Ammon's horn (tissue), 1 donor: ENCODE data around the gene HNRNPF.
A peak's percentile ranks its signal among the peaks of the same experiment; 100 is the strongest.
"Not testable (repeated sequence)": the region's sequence is repeated elsewhere in the genome, so short reads cannot be mapped to it uniquely, and the experiment has no call there.

Experiments used
- DNase-seq: peaks from one replicate; pipeline ENCODE4 v3.0.0-alpha.2; 2016; ENCODE audit warnings: low spot score

The HNRNPF gene

DNA sequence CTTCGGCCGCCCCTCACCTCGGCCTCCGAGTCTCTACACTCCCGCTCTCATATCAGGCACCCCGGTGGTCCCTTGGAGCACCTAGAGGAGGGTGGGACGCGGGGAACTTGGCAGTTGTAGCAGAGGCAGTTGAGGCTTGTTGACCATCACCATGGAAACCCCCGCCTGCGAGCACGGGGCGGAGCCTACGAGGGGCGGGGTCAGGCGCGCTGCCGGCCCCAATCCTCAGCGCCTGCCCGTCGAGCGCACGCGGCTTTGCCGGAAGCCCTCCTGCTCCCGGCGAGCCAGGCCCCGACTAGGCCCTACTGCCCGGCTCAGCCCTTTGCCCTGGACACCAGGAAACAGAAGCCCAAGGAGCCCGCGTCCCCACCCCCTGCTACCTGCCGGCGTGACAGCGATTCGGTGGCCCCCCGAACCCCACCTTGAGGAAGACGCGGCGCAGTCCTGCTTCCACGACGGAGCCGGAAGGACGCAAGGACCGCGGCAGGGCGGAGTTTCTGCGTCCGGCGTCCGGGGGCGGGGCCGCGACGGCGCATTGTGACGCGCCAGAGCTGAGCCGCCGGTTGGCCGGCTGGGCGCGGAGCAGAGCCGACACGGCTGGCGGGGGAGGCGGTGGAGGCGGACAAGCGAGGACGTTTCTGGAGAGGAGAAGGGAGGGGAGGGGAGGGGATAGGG is at the start of gene HNRNPF:
HNRNPF (minus strand) TSS at position 477 of the 675 bp plus-strand sequence. CDS start 21,302 bp downstream, outside the sequence.
- DNase-seq, result peak; percentile 96

DNA sequence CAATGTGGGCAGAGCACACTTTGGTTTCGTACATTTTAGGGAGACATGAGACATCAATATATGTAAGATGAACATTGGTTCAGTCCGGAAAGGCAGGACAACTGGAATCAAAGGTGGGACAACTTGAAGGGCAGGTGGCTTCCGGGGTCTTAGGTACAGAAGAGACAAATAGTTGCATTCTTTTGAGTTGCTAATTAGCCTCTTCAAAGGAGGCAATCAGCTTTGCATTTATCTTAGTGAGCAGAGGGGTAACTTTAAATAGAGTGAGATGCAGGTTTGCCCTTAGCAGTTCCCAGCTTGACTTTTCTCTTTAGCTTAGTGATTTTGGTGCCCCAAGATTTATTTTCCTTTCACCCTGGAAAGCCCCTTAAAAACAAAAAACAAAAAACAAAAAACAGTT is 49.2 kb upstream of the HNRNPF start:
- no peak for DNase-seq

DNA sequence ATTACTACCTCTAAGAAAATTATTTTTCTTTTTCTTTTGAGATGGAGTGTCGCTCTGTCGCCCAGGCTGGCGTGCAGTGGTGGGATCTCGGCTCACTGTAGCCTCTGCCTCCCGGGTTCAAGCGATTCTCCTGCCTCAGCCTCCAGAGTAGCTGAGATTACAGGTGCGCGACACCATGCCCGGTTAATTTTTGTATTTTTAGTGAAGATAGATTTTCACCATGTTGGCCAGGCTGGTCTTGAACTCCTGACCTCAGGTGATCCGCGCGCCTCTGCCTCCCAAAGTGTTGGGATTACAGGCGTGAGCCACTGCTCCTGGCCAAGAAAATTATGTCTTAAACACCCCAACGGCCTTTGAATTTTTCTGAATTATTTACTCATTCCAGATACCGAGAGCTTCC is 47.6 kb upstream of the HNRNPF start:
- DNase-seq, result not testable (repeated sequence)

GRCh38 chr10:43454025-43454424 is 45.0 kb upstream of the HNRNPF start:
- not testable (repeated sequence) for DNase-seq

- DNase-seq, result no peak
These were observed 44.4 kb upstream of the HNRNPF start for GRCh38 chr10:43453266-43453831.

- DNase-seq, result peak; percentile 10
These were observed 43.4 kb upstream of the HNRNPF start for GRCh38 chr10:43452356-43452914.

DNA sequence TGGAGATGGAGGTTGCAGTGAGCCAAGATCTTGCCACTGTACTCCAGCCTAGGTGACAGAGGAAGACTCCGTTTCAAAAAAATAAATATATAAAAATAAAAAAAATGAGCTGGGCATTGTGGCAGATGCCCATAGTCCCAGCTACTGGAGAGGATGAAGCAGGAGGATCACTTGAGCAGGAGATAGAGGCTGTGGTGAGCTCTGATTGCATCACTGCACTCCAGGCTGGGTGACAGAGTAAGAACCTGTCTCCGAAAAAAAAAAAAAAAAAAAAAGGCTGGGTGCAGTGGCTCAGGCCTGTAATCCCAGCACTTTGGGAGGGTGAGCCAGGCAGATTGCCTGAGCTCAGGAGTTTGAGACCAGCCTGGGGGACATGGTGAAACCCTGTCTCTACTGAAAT is 39.8 kb upstream of the HNRNPF start:
- DNase-seq, result no peak

GRCh38 chr10:43446219-43447017 is 37.4 kb upstream of the HNRNPF start:
- DNase-seq, result not testable (repeated sequence)

DNA sequence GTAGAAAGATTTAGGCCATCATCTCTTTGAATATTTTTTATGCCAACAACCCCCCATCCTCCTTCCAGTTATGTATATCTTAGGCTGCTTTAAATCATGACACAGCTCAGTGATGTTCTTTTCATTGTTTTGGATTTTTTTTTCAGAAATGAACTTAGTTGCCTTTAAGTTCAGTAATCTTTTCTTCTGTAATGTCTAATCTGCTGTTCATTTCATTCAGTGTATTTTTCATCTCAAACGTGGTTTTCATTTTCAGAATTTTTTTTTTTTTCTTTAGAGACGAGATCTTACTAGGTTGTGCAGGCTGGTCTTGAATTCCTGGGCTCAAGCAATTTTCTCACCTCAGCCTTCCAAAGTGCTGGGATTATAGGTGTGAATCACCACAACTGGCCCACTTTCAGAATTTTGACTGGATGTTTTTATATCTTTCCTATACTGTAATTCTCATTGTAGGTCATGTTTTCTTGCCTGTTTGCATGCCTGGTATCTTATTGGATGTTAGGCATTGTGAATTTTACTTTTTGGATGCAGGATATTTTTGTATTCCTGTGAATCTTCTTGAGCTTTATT is 36.0 kb upstream of the HNRNPF start:
- no peak for DNase-seq

- no peak for DNase-seq
These were observed 35.3 kb upstream of the HNRNPF start for GRCh38 chr10:43444323-43444722.

- DNase-seq, result no peak
These were observed 31.6 kb upstream of the HNRNPF start for GRCh38 chr10:43440463-43441134.

GRCh38 chr10:43437141-43437870 is 28.3 kb upstream of the HNRNPF start:
- no peak for DNase-seq

GRCh38 chr10:43436291-43437140 is 27.5 kb upstream of the HNRNPF start, which contains the start of gene ZNF487:
ZNF487 (plus strand) TSS chr10:43437111; CDS start chr10:43475814, 38,703 bp downstream.
- DNase-seq, result peak; percentile 93

DNA sequence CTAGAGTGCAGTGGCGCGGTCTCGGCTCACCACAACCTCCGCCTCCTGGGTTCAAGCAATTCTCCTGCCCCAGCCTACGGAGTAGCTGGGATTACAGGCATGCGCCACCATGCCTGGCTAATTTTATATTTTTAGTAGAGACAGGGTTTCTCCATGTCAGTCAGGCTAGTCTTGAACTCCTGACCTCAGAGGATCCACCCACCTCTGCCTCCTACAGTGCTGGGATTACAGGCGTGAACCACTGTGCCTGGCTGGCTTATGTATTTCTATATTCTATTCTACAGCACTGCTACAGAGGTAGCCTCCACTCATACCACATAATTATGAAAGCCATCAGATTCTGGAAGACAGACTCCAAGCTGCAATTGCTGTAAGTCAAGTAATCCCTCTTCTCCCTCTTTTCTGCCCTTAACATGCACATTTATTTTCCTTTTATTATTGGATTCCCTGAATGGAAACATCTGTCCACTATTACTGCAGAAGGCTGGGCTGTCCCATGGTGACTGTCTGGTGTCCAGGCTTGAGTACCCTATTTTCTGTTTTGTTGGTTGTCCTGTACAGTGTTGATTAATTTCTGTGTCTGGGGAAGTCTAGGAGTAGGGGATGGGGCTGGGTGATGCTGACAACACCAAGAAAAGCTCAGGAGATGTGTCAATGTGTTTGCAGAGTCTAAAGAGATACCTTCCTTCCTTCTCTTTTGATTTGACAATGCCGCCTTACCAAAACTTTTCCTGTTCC is 22.1 kb upstream of the HNRNPF start:
- no peak for DNase-seq

DNA sequence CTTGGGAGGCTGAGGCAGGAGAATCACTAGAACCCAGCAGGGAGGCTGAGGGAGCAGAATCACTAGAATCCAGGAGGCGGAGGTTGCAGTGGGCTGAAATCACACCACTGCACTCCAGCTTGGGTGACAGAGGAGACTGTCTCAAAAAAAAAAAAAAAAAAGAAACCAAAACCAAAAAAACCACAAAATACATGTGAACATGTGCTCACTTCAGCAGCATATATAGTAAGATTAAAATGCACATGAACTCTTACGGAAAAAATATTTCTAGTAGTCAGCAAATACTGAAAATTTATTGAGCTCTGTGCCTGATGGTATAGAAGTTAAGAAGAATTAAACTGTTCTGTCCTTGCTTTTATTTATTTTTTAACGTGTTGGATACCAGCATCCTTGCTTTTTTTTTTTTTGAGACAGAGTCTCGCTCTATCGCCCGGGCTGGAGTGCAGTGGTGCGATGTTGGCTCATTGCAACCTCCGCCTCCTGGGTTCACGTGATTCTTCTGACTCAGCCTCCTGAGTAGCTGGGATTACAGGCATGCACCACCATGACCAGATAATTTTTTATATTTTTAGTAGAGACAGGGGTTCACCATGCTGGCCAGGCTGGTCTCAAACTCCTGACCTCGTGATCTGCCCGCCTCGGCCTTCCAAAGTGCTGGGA is 18.3 kb upstream of the HNRNPF start:
- DNase-seq, result no peak

DNA sequence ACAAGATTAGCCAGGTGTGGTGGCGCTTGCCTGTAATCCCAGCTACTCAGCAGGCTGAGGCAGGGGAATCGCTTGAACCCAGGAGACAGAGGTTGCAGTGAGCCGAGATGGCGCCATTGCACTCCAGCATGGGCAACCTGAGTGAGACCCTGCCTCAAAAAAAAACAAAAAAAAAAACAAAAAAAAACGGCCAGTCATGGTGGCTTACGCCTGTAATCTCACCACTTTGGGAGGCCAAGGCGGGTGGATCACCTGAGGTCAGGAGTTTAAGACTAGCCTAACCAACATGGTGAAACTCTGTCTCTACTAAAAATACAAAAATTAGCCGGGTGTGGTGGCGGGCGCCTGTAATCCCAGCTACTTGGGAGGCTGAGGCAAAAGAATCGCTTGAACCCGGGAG is 17.5 kb upstream of the HNRNPF start:
- DNase-seq, result not testable (repeated sequence)

GRCh38 chr10:43424416-43424815 is 15.4 kb upstream of the HNRNPF start:
- no peak for DNase-seq

DNA sequence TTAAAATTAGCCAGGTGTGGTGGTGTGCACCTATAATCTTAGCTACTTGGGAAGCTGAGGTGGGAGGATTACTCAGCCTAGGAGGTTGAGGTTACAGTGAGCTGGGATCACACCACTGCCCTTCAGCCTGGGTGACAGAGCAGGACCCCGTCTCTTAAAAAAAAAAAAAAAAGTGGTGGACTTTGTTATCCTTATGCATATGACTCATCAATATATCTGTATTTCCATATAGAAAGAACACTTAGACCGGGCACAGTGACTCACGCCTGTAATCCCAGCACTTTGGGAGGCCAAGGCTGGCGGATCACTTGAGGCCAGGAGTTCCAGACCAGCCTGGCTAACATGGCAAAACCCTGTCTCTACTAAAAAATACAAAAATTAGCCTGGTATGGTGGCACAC is 13.0 kb upstream of the HNRNPF start:
- DNase-seq, result not testable (repeated sequence)

DNA sequence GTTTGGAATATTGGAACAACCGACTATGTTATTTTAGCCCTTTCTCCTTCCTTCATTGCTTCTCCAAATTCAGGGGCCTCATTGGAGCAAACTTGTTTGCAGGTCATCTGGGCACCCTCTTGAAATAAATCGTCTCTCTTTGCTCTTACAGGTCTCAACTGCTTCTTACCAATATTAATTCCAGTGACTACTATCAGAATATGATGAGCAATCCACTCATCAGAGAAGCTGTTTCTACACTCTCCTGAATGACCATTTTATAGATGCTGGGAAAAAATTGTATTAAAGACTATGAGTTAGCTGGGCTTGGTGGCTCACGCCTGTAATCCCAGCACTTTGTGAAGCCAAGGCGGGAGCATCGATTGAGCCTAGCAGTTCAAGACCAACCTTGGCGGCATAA is 12.5 kb upstream of the HNRNPF start:
- DNase-seq, result no peak
